HG02588 (cell line): ENCODE measurements around the gene KCNK5.

Experiments used
- ATAC-seq: cut with Tn5 transposase; IDR thresholded peaks from one replicate; pipeline ENCODE4 v1.9.1; 2021; ENCODE audit warnings: mild to moderate bottlenecking, moderate library complexity; ENCODE audit not compliant: unreplicated experiment

The KCNK5 gene

DNA sequence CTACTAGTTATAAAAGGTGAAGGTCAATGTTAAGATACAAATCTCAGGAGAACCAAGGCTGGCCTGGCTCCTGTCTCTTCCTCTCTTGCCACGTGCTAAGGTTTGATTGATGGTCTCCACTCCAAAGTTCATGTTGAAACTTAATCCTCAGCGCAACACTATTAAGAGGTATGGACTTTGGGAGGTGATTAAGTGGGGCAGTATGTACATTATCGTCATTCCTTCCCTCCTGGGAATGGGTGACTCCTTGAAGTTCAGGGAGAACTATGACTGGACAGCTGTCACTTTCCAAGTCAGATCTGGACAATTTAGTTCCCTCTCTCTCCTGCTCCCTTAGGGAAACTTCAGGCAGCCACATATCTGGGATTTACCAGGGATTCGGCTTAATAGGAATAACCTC, 50.5 kb downstream of the KCNK5 start:
- ATAC-seq = no peak

DNA sequence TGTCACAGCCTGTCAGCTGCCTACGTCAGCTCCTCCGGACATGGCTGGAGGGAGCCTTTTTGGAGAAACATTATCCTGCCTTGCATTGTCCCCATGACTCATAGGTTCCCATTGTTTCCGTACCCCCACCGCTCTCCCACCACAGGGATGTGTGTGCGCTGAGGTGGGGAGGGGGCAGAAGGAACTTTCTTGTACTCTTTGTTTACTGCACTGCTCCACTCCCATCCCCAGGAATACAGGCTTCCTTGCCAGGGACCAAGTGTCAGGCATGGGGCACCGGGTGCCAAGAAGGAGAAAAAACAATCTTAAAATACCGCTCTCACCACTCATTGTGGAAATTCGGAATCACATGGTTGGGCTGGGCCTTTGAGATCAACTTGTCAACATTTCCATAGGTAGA, 51.0 kb downstream of the KCNK5 start:
- ATAC-seq = no peak

DNA sequence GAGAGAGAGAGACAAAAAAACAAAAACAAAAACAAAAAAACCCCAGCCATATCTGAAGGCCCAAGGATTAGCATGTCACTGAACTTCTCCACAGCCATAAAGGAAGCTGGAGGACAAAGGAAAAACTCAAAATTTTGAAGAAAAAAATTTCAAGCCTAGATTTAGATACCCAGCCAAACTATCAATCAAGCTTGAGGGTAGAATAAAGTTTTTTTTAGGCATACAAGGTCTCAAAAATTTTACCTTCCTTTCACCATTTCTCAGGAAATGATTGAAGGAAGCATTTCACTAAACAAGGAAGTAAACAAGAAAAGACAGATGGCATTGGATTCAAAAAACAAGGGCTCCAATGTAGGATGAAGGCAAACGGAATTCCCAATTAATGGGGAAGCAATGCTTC, 52.1 kb downstream of the KCNK5 start:
- no peak for ATAC-seq

DNA sequence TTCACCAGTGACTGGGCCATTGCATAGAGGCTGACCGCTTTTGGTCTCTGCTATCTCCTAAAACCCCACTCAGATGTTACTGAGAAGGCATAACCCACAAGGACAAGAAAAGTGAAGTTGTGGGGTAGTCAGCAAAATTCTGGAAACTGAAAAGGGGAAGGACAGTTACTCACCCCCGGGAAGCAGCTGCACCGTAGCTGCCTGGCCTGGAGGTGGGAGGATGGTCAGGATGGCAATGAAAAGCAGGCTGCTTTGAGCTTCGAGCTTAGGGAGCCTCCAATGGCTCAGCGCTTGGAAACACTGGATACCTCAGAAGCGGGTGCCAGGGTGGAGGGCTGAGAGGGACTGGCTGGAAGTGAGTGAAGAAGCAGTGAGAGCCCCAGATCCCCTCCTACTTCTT, 56.0 kb downstream of the KCNK5 start:
- ATAC-seq = no peak

DNA sequence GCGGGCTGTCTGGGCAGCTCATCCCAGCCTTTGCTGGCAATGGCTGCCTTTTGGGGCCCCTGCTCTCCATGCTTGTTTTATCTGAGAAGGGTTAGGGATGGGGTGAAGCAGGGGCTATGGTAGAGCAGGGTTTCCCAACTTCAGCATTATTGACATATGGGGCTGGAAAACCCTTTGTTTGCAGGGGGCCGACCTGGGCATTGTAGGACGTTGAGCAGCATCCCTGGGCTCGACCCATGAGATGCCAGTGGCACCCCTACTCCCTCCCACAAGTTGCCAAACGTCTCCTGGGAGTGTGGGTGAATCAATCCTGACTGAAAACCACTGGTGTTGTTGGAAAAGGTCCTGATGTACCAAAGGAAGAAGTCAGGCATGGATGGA, 56.9 kb downstream of the KCNK5 start:
- no peak for ATAC-seq

DNA sequence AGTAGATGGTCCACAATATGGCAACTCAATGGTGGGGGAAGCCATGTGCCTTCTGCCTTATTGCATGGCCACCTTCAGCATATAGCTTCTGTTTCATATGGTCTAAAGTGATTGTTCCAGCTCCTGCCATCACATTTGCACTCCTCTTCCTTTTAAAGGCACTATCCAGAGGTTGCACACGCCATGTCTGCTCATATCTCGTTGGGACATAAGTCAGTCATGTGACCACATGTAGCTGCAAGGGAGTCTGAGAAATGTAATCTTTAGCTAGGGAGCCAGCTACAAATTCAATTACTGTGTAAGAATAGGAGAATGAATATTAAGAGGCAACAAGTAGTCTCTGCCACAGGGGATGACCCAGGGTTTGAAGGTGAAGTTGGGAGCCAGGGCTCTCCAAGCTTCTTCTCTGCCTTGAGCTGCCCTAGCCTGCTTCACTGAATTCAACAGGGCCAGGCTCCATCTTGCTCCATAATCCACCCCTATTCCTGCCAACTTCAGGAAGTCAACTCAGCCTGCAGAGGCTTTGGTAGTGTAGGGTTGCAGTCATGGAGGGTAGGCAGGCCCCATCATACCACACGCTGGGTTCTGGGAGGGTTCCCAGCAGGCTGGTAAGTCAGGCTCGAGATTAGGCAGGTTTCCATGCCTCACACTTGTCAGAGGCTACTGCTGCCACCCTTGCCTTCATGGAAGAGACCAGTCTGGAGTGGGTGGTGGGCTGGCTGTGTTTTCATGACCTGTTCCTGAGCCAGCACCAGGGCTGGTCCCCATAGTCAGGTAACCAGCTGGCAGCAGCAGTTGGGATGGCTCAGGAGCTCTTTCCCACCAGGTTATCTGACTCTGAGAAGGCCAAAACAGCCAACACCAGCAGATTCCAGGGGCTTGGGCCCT, 57.5 kb downstream of the KCNK5 start:
- no peak for ATAC-seq

DNA sequence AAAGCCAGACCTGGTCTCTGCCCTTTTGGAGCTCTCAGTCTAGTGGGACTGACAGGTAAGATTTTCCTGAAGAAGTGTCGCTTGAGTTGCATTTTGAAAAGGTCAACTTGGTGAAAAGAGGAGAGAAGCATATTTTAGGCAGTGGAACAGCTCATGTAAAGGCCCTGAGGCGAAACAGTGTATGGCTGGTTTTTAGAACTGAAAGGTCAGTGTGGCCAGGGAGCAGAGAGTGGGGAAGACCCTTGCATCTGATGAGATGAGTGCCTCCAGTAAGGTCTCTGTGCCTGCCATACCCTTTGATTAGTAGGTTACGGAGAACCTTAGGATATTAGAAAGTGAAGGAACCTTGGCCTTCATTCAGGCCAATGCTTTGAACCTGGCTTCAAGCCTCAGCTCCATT, 58.4 kb downstream of the KCNK5 start:
- no peak for ATAC-seq

DNA sequence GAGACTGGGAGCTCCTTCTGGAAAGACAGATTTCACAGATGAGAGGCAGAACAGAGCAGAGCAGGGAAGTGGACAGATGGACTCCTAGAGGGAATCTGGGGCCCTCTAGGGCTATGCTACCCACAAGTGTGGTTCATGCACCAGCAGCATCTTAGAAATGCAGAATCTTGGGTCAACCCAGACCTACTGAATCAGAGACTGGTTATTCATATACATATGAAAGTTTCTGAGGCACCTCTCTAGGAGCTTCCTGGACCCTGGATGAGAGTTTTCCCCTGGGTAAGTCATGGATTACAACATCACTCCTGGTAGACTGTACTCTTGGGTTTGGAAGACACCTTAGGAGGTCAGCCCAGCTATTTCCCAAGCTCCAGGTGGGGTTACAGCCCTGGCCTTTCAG, 58.9 kb downstream of the KCNK5 start:
- no peak for ATAC-seq

DNA sequence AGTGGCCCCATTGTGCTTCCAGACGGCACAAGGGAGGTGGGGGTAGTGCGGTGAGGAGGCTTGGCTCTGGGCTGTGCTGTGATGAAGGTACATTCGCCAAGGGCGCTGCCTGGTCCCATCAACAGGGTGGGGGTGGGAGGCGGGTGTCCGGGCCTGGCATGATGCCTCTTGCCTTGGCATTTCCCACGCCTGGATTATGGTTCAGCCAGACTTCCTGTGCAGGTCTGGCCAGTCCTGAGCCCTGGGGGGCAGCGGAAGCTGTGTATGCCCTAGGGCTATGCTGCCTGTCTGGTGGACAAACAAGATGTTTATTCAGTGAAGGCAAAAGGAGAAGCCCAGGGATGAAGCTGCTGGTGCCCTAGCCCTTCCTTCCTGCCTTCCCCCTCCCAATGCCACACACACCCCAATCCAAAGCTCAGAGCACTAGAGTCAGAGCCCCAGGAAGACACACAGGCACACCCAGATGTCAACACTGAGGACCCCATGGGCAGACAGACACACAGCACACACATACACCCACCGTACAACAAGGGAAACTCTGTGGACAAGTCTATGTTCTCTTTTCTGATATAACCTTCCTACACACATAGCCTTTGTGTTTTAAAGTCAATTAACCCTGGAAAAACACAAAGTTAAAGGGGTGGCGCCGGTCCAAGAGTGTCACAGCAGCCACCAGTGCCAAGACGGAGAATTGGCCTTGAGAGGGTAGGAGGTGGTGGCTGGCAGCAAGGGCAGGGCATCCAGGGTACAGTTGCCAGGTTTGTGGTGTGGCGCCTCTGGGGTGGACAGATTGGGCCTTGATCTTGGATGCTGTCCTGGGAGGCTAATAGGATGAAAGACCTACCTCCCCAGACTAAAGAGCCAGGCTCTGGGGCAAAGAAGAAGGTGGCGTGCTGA, 59.6 kb downstream of the KCNK5 start:
- no peak for ATAC-seq

DNA sequence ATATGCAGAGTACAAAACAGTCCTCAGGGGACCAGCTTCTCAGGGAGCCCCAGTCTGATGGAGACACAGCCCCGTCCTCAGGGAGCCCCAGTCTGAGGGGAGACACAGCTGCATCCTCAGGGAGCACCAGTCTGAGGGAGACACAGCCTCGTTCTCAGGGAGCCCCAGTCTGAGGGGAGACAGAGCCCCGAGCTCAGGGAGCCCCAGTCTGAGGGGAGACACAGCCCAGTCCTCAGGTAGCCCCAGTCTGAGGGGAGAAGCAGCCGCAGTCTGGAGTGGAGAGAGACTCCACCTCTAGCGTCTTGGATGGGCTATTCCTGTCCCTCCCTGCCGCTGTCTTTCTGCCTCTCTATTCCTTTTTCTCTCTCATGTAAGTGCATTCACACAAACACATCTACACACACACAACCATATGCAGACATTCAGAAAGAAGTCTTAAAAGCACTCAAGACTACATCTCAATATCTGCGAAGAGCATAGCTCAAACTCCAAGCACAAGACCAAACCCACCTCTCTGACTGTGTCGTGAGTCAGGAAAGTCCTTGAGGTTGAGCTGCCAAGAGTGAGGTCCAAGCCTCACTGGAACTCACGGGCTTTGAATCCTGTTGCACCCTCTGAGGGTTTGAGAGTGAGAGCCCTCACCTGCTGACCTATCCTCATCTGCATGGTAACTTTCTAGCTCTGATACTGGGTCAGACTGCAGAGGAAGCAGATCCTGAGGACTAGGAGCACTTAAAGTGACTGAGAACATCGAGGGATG, 61.2 kb downstream of the KCNK5 start:
- ATAC-seq = no peak

DNA sequence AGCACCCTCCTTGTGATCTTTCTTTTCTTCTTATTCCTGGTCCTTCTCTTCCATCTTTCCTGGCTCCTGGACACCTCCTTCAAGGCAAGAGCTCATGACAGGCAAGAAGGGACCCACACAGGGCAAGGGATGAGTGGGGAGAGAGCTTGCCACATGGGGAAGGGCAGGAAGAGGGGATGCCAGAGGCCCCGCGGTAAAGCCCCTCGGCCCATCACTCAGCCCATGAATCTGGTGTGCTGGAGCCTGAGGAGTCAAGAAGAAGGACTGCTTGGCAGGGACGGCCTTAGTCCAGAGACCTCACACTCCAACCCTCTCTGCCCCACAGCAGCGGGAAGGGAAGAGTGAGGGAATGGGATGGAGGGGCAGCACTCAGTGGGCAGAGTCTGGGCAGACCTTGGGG, 62.0 kb downstream of the KCNK5 start:
- no peak for ATAC-seq

DNA sequence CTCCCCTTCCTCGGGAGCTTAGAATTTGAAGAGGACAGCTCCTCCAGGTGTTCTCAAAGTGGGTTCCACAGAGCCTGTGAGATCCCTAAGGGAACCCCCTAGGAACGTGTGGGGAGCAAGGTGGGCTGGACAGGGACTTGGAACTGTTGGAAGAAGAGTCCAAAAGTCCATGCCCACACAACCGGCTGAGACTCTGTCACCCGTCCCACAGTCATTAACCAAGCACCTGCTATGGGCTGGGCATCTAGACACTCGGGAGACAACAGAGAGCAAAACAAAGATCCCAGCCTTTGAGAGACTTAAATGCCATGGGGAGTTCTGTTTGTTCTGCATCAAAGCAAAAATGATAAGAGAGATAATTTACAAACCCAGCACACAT, 62.4 kb downstream of the KCNK5 start:
- no peak for ATAC-seq

DNA sequence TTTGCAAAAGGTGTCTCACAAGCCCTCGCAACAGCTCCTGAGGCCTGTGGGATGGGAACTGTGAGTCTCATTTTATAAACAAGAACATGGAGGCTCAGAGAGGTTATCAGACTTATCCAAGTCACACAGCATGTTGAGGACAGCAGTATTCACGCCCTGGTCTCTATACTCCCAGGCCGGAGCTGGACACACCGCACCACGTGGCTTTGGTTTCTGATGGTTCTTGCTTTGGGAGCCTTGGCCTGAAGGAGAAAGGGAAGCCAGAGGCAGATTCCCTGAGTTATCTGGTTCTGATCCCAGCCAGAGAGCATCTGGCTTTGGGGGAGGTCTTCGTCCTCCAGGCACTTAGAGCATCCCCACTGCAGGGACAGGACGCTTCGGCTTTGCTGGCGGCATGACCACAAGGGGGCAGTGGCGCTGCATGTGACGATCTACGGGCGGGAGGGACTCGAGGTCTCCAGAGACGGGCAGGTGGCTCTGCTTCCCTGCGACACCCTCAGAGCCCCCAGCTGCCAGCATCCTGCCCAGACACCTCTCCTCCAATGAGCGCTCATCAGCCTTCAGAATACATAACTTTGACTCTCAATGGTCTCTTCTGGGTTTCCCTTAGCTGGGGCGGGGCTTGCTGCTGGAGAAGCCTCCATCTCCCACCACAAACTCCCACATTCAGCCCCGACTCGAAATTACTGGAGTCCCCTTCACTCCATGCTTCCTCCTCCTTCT, 62.9 kb downstream of the KCNK5 start:
- no peak for ATAC-seq

DNA sequence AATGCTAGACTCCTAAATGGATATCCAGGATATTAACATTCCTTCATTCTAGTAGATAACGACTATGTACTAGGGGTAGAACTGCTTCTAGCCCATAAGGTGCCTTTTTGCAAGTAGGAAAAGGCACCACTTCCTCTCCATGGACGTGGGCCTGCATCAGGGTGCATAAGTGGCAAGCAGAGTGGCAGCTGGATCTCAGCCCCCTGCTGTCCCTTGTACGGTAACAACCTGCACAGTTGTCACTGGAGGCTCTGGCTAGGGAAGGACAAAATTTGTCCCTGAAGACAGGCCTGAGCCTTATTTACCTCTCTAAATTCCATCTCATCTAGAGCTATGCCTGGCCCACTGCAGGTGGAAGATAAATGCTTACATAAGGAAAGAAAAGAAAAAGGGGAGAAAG, 71.8 kb downstream of the KCNK5 start:
- ATAC-seq = no peak

DNA sequence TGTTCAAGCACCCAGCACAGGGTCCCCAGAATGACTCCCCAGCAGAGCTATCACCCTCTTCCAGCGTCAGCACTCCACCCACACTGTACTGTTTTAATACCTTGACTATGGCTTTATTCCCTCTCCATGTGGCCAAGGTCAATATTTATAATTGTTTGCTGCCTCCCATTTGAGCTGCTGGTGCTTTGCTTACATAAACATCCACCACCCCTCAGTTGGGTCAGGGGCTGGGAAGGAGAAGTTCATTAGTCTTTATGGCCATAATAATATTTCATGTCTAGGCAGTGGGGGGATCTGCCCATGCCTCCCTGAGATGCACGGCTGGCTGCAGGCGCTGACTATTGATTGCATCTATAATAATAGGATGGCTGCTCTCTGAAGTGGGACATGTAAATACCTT, 72.5 kb downstream of the KCNK5 start:
- ATAC-seq = no peak

DNA sequence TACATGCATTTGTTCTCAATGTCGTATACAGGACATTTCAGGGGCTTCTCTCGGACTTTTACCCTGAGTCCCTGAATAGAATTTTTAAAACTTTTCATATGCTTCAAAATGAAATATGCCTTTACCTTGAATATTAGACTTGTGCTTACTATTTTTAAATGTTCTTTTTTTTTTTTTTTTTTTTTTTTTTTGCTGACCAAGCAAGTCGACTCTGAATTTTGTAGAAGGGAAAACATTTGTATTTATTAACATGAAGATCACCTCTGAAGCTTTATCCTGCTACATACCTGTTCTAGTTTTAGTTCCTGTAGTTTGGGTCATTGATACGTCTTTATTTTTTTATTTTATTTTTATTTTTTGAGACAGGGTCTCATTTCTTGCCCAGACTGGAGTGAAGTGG, 74.6 kb downstream of the KCNK5 start:
- ATAC-seq = no peak

DNA sequence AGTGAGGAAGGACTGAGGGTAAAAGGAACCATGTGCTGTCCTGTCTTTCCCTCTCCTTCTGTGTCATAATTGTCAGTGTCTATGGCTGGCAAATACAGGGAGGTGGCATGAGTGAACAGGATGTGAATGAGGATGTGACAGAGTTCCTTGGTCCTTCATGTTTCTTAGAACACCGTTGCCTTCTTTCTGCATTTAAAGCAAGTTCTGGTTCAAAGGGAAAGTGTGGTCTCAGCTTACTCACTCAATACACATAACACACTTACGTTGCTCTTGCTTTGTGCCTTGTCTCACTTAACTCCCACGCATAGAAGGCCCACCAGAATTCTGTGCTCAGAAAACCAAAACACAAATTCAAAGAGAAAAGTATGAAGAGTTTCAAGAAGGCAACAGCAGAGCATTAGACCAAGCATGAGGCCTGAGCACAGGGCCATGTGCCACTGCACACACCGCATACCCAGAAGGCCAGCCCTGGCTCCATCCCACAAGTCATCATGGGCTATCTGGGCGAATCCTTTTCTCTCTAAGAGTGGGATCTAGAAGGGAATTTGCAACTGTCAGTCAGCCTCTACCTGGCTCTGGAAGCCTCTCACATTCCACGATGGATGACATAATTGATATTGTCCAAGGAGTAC, 75.4 kb downstream of the KCNK5 start:
- no peak for ATAC-seq

DNA sequence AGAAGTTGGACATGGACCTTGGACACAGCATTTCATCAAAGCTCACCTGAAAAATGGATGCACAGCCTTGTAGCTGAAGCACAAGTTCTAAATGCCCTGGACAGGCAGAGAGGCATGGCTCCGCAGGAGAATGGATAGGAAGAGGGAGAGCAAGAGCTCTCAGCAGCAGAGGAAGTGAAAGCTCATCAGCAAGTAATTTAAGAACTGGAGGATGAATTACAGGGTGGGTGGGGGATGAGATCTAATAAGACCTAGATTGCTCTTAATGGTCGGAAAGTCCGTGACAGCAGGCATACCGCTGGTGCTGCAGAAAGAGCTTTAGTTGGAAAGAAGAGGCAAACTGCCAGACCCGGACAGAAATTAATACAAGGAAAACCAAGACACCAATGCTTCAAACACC, 77.0 kb downstream of the KCNK5 start:
- ATAC-seq = no peak

DNA sequence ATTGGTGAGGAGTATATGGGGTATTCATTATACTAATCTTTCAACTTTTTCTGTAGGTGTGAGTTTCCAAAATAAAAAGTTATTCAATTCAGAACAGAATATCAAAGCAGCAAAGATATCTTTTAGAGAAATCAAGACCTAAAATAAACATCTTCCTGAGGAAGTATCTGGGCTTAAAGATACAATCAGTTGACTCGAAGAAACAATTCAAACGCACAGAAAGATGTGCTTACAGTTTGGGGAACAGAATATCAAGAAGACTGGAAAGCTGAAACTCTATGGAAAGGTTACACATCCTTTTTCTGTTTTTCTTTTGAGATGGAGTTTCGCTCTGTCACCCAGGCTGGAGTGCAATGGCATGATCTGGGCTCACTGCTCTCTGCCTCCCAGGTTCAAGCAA, 78.1 kb downstream of the KCNK5 start:
- no peak for ATAC-seq

DNA sequence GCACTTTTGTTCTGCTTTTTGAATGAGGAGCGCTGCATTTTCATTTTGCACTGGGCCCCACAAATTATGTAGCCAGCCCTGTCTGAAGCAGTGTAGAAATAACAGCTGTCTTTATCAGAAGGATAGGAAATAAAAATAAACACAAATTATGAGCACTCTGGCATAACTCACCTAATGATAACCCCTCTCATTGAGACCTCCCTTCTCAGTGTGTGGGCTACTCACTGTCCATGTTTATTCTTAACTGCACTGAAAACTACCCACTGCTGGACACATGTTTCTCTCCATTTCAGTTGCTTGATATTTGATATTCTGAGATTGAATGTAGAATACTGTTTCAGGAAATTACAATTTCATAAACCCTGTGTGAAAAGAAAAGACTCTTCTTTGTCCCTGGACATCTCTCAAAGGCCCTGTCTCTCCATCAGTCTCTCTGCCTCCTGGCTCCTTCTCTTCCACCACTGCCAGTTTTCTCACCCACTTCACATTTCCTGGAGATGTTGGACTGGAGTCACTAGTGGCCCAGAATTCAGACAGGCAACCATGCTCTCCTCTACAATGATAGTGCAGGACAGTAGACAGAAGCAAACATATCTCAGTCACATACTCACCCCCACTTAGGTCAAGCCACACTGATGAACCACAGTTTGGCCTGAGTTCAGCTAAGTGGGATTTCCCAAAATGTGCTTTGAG, 84.6 kb downstream of the KCNK5 start:
- ATAC-seq = no peak
